ENCODE measurements around the gene CHST11. TPM values are rescaled to one million over a fixed set of nuclear protein-coding genes. Genes with fewer than 3 reads are reported as not detected.

Gene CHST11
- total and polyA plus RNA-seq, 10 of the 15 experiments (the other 5 are each of a cell fraction or from before 2014, with no cell fraction given), result 1.9 to 38.1 (median 17.2) TPM

GRCh38 chr12:104502638-104503037 is 45.9 kb downstream of the CHST11 start:
- in situ Hi-C loops (cut with MboI), result no loop called here
- Histone ChIP-seq H3K4me2 (ENCODE audit: control insufficient read depth, insufficient read depth) (no peak overlapping the region), H3K4me3 (no peak overlapping the region), H4K20me1 (ENCODE audit: control insufficient read depth, insufficient read depth) (no peaks in the 10 kb centered on the region), H3K9me3 (replicated peaks; ENCODE audit: control insufficient read depth, insufficient read depth, low read length) (peaks cover under 1% of the 10 kb centered on the region; the same call in 2 of the 3 replicates), H3K36me3 (ENCODE audit: control insufficient read depth in 2 of 2, insufficient read depth in 2 of 2, low read length in 1 of 2) (no peaks in the 10 kb centered on the region; a peak in 1 of 4 replicates), H2AFZ (ENCODE audit: control insufficient read depth, low read depth, low read length) (no peak overlapping the region), H3K4me1 (ENCODE audit: control insufficient read depth, insufficient read depth, low read length) (peaks cover 35% of the 10 kb centered on the region), H3K27me3 (replicated peaks in 1 of 2; ENCODE audit: control insufficient read depth in 2 of 2, insufficient read depth in 2 of 2, low read length in 1 of 2) (no peaks in the 10 kb centered on the region), H3K27ac (ENCODE audit: control insufficient read depth, insufficient read depth) (no peak overlapping the region), H3K79me2 (ENCODE audit: control insufficient read depth, insufficient read depth, low read length) (peaks cover 61% of the 10 kb centered on the region), H3K9ac (ENCODE audit: control insufficient read depth, insufficient read depth, low read length) (no peak overlapping the region)
- CTCF ChIA-PET, result interaction anchor here (0.5 to 1.2 kb wide), 2 partner anchors 14 to 25 kb away, joined by 3 read pairs; no protein-coding TSS in a partner anchor
- no peak for TF ChIP-seq RUNX3 (IDR thresholded peaks at IDR 0.05; ENCODE audit: low read length)
- no peak for TF ChIP-seq YY1 (IDR thresholded peaks at IDR 0.05; ENCODE audit: low read depth, low read length)
- TF ChIP-seq WRNIP1 (IDR thresholded peaks at IDR 0.05; ENCODE audit: borderline replicate concordance, low read depth, low read length), result no peak
- TF ChIP-seq EP300 (IDR thresholded peaks at IDR 0.05; ENCODE audit: borderline replicate concordance in 1 of 2, control insufficient read depth in 1 of 2, low read depth in 2 of 2, low read length in 2 of 2), result no peak
- TF ChIP-seq ZNF217 (IDR thresholded peaks at IDR 0.05), result no peak
- TF ChIP-seq PML (IDR thresholded peaks at IDR 0.05; ENCODE audit: low read length), result no peak
- TF ChIP-seq CHD1 (IDR thresholded peaks at IDR 0.05; ENCODE audit: low read depth, low read length), result no peak
- no peak for TF ChIP-seq ATF2 (IDR thresholded peaks at IDR 0.05; ENCODE audit: low read length)
- TF ChIP-seq USF2 (IDR thresholded peaks at IDR 0.05; ENCODE audit: borderline replicate concordance, low read depth, low read length), result no peak
- no peak for TF ChIP-seq DPF2 (IDR thresholded peaks at IDR 0.05)
- TF ChIP-seq IKZF1 (conservative IDR thresholded peaks at IDR 0.05), result no peak
- no peak for TF ChIP-seq HDGF (IDR thresholded peaks at IDR 0.05)
- TF ChIP-seq E2F8 (IDR thresholded peaks at IDR 0.05; ENCODE audit: low read depth, partially characterized antibody), result no peak
- no peak for TF ChIP-seq MAX (IDR thresholded peaks at IDR 0.05; ENCODE audit: low read depth, low read length)
- no peak for TF ChIP-seq PRDM15 (CRISPR knock-in tag; IDR thresholded peaks at IDR 0.05)
- ATAC-seq, result no peak
- 68% methylated on average over 6 of the region's 6 CpGs for WGBS (ENCODE audit: insufficient coverage, insufficient replicate concordance, low lambda C conversion rate, missing lambda C conversion rate)
- intact Hi-C loops (cut with micrococcal nuclease; ENCODE audit: unreplicated experiment), result no loop called here
- no TSS peak for BruUV-seq (replicated peaks)
- POLR2A ChIA-PET, result no interaction called here
- FAIRE-seq, result no peak
- DNase-seq (ENCODE audit: low read depth, low spot score), result no peak
- SMC1A ChIA-PET (ENCODE audit: uncharacterized antibody, unreplicated experiment), result interaction anchor here (1.6 to 3.6 kb wide), 4 partner anchors 10 to 20 kb away, joined by 3 to 25 read pairs (median 12); no protein-coding TSS in a partner anchor
- RAD21 ChIA-PET (ENCODE audit: unreplicated experiment), result interaction anchor here (0.8 to 3.8 kb wide), 5 partner anchors 16 to 121 kb away, joined by 3 to 15 read pairs (median 3); no protein-coding TSS in a partner anchor
